Measurements from ENCODE around the gene SERF2. TPM values are rescaled to one million over a fixed set of nuclear protein-coding genes. Genes with fewer than 3 reads are reported as not detected.

SERF2 gene
- total and polyA plus RNA-seq, 8 donors: 276 to 3,403 (median 997) TPM

GRCh38 chr15:43777267-43777914, 14.7 kb upstream of the SERF2 start:
- intact Hi-C loops (cut with DNase I; ENCODE audit: low total_unique reads): no loop called here
- H3K36me3 ChIP-seq: peaks cover 0 to 22% (median 19%) of the 10 kb centered on the region in 4 donors
- H3K9me3 ChIP-seq: no peaks in the 10 kb centered on the region
- TF ChIP-seq EP300 (IDR thresholded peaks at IDR 0.05) (no peak), POLR2AphosphoS5 (IDR thresholded peaks at IDR 0.05) (peak; percentile 14 to 33 (median 17)), POLR2A (IDR thresholded peaks at IDR 0.05) (no peak)
- TF ChIP-seq, protein P1, sequence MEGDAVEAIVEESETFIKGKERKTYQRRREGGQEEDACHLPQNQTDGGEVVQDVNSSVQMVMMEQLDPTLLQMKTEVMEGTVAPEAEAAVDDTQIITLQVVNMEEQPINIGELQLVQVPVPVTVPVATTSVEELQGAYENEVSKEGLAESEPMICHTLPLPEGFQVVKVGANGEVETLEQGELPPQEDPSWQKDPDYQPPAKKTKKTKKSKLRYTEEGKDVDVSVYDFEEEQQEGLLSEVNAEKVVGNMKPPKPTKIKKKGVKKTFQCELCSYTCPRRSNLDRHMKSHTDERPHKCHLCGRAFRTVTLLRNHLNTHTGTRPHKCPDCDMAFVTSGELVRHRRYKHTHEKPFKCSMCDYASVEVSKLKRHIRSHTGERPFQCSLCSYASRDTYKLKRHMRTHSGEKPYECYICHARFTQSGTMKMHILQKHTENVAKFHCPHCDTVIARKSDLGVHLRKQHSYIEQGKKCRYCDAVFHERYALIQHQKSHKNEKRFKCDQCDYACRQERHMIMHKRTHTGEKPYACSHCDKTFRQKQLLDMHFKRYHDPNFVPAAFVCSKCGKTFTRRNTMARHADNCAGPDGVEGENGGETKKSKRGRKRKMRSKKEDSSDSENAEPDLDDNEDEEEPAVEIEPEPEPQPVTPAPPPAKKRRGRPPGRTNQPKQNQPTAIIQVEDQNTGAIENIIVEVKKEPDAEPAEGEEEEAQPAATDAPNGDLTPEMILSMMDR (IDR thresholded peaks at IDR 0.05): peak in 5 of 7 experiments; percentile 61 to 79 (median 72)
- peak; percentile 82 to 93 for DNase-seq
- H3K27me3 ChIP-seq: no peaks in the 10 kb centered on the region
- H3K4me3 ChIP-seq: peak overlapping the region; percentile 51 to 65 (median 64)
- peaks cover 4 to 30% (median 27%) of the 10 kb centered on the region in 4 donors for H3K4me1 ChIP-seq
- peak overlapping the region; percentile 88 to 96 (median 92) for H3K27ac ChIP-seq
- WGBS, 5 donors: 1 to 4% (median 2%) methylated on average over 15 to 31 of the region's 31 CpGs

DNA sequence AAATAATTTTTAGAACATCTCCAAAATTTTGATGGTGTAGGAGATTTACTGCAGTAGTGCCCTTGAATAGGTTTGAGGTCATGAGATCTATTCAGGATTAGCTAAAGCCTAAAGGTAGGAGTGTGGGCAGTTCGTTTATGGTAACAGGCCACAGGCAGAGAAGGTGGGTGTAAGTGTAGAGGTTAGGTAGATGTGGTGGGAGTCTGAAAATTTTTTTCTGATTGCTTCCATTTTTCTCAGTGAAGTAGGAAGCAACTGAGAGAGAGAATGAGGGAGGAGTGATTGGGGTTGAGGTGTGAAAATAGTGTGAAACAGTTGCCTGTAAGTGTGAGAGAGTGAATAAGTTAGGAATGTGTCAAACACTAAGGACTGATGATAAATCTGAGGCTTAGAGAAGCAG, 13.1 kb upstream of the SERF2 start:
- no peak for DNase-seq
- no peak overlapping the region for H3K4me3 ChIP-seq
- intact Hi-C loops (cut with DNase I; ENCODE audit: low total_unique reads): no loop called here
- no peaks in the 10 kb centered on the region for H3K27me3 ChIP-seq
- peaks cover 4 to 30% (median 27%) of the 10 kb centered on the region in 4 donors for H3K4me1 ChIP-seq
- 76 to 96% (median 82%) methylated on average over 1 of the region's 1 CpG for whole genome bisulfite sequencing, 5 donors
- TF ChIP-seq POLR2AphosphoS5 (IDR thresholded peaks at IDR 0.05) (no peak), POLR2A (IDR thresholded peaks at IDR 0.05) (no peak)
- TF ChIP-seq, protein P1 (IDR thresholded peaks at IDR 0.05): no peak
- H3K27ac ChIP-seq: no peak overlapping the region
- no peaks in the 10 kb centered on the region for H3K9me3 ChIP-seq
- peaks cover 0 to 6% (median 3%) of the 10 kb centered on the region in 4 donors for H3K36me3 ChIP-seq

GRCh38 chr15:43789409-43789808, 2.7 kb upstream of the SERF2 start:
- TF ChIP-seq POLR2AphosphoS5 (IDR thresholded peaks at IDR 0.05) (no peak), EP300 (IDR thresholded peaks at IDR 0.05) (no peak), POLR2A (IDR thresholded peaks at IDR 0.05) (no peak)
- TF ChIP-seq, protein P1 (IDR thresholded peaks at IDR 0.05): no peak
- Histone ChIP-seq H3K4me1 (peaks cover 15 to 21% (median 18%) of the 10 kb centered on the region in 4 donors), H3K4me3 (no peak overlapping the region), H3K36me3 (peaks cover 11 to 15% (median 12%) of the 10 kb centered on the region in 4 donors), H3K27ac (peak overlapping the region in 1 of 5 donors; percentile 35), H3K27me3 (no peaks in the 10 kb centered on the region), H3K9me3 (no peaks in the 10 kb centered on the region)
- 94 to 100% (median 97%) methylated on average over 3 of the region's 3 CpGs for WGBS, 5 donors
- intact Hi-C loops (cut with DNase I; ENCODE audit: low total_unique reads): no loop called here
- DNase-seq: no peak

- 1% methylated on average over 33 of the region's 33 CpGs for WGBS, 5 donors
- intact Hi-C loops (cut with DNase I; ENCODE audit: low total_unique reads): no loop called here
Observed at GRCh38 chr15:43792761-43793476, 799 bp downstream of the SERF2 start.

More at GRCh38 chr15:43792761-43793476, 799 bp downstream of the SERF2 start:
- peak in 1 of 2 donors; percentile 74 for DNase-seq
- peak overlapping the region; percentile 94 to 99 (median 99) for H3K27ac ChIP-seq
- H3K9me3 ChIP-seq: no peaks in the 10 kb centered on the region
- TF ChIP-seq POLR2AphosphoS5 (IDR thresholded peaks at IDR 0.05): peak in 2 of 3 donors; percentile 14 to 60
- TF ChIP-seq POLR2A (IDR thresholded peaks at IDR 0.05): no peak
- H3K4me3 ChIP-seq: peak overlapping the region; percentile 63 to 99 (median 86)
- peaks cover 31 to 56% (median 52%) of the 10 kb centered on the region in 4 donors for H3K4me1 ChIP-seq
- no peaks in the 10 kb centered on the region for H3K27me3 ChIP-seq
- peaks cover 30 to 50% (median 47%) of the 10 kb centered on the region in 4 donors for H3K36me3 ChIP-seq
